Common myeloid progenitor, CD34-positive (primary cell): ENCODE measurements around the gene COPE.
"Not testable (repeated sequence)": the region's sequence is repeated elsewhere in the genome, so short reads cannot be mapped to it uniquely, and the experiment has no call there.

Source experiments
- CTCF ChIA-PET: fragments of 350-600 bp; sonication (Branson Sonifier 250); formaldehyde crosslinking; loops from one replicate; lab custom pipeline; 2021; ENCODE audit warnings: antibody characterized with exemption; lab: Charles Lee
- POLR2A ChIA-PET: fragments of 350-600 bp; sonication (Branson Sonifier 250); formaldehyde crosslinking; loops from one replicate; lab custom pipeline; 2021; ENCODE audit warnings: antibody characterized with exemption; lab: Charles Lee
- DNase-seq, 3 donors: peaks; one replicate each; pipeline versions ENCODE4 v3.0.0 to v3.0.0-alpha.2; 2013
- H3K27ac ChIP-seq, 2 experiments: 1 replicate in 1 of 2; 2 replicates in 1 of 2; pipeline ENCODE4 v1.7.0; 2013; ENCODE audit warnings: inconsistent platforms in 2 of 2, low read length in 2 of 2, mild to moderate bottlenecking in 2 of 2, low read depth in 1 of 2, moderate library complexity in 1 of 2; ENCODE audit not compliant: severe bottlenecking in 2 of 2, insufficient read depth in 1 of 2, poor library complexity in 1 of 2
- H3K27me3 ChIP-seq, 5 experiments: replicated peaks in 2 of 5; 1 replicate in 3 of 5; 2 replicates in 2 of 5; pipeline versions ENCODE4 v1.6.1 to v1.7.0; 2013; ENCODE audit warnings: low read length in 4 of 5, mild to moderate bottlenecking in 2 of 5, moderate library complexity in 2 of 5, inconsistent platforms in 1 of 5; ENCODE audit not compliant: insufficient read depth in 5 of 5, control insufficient read depth in 4 of 5
- H3K36me3 ChIP-seq, 4 experiments: 1 replicate in 2 of 4; 2 replicates in 2 of 4; pipeline versions ENCODE4 v1.6.1 to v1.7.0; 2013; ENCODE audit warnings: low read length in 3 of 4, control low read depth in 1 of 4, mild to moderate bottlenecking in 1 of 4; ENCODE audit not compliant: control insufficient read depth in 4 of 4, insufficient read depth in 4 of 4
- H3K4me1 ChIP-seq, 4 experiments: 1 replicate in 3 of 4; 2 replicates in 1 of 4; pipeline versions ENCODE4 v1.6.1 to v1.7.1; 2013; ENCODE audit warnings: low read length in 3 of 4, mild to moderate bottlenecking in 3 of 4, control low read depth in 1 of 4, inconsistent platforms in 1 of 4, moderate library complexity in 1 of 4; ENCODE audit not compliant: control insufficient read depth in 4 of 4, insufficient read depth in 4 of 4; ENCODE audit errors: control extremely low read depth in 1 of 4
- H3K4me3 ChIP-seq, 7 experiments: 1 replicate in 4 of 7; 2 replicates in 3 of 7; pipeline versions ENCODE4 v1.5.1 to v1.7.0; 2013; ENCODE audit warnings: mild to moderate bottlenecking in 7 of 7, low read length in 6 of 7, moderate library complexity in 6 of 7, inconsistent platforms in 2 of 7, low read depth in 2 of 7, control low read depth in 1 of 7; ENCODE audit not compliant: insufficient read depth in 4 of 7, control insufficient read depth in 1 of 7; ENCODE audit errors: extremely low read depth in 1 of 7
- H3K9me3 ChIP-seq, 5 experiments: 1 replicate in 4 of 5; 2 replicates in 1 of 5; pipeline versions ENCODE4 v1.6.1 to v1.7.1; 2013; ENCODE audit warnings: low read length in 4 of 5, mild to moderate bottlenecking in 2 of 5, inconsistent platforms in 1 of 5, low read depth in 1 of 5, moderate library complexity in 1 of 5; ENCODE audit not compliant: control insufficient read depth in 4 of 5, insufficient read depth in 2 of 5; ENCODE audit errors: control extremely low read depth in 1 of 5
- WGBS: methylation state at CpG from one replicate; pipeline ENCODE4 v1.1.5; 2013; ENCODE audit not compliant: insufficient coverage; 5-methylcytosine and 5-hydroxymethylcytosine counted together

The COPE gene

DNA sequence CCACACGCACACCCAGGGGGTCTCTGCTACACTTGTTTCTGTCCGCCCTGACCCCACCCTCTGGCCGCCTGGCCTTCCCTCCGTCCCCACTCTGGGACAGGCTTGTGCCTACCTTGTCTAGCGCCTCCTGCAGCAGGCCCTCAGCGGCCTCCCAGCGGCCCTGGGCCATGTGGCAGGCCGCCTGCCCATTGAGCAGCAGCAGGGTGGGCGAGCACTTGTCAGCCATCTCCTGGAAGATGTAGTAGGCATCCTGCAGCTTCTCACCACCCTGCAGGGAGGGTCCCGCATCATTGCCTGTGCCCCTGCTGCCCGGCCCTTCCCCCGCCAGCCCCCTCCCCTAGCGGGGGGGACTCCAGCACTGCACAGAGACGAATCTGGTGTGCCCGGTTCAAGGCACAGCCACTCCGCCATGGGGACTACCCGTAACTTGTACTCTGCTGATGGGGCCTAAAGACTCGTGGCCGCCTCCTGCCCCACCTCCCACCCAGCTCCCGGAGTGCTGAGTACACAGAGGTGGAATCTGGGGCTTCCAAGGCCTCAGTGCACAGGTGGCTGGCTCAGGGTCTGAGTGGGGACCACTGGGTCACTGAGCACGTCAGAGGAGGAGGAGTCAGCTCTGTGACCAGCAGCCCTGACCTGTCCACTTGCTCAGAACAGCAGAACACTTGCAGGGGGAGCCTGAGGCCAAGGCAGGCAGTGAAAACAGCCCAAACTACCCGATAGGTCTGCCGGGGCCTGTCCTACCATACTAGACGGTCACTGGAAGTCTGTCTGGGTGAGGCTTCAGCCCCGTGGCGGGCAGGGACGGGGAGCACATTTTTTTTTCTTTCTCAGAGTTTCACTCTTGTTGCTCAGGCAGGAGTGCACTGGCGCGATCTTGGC is 15.8 kb downstream of the COPE start:
- WGBS: 95% methylated on average over 29 of the region's 29 CpGs
- Histone ChIP-seq H3K4me1 (no peaks in the 10 kb centered on the region), H3K4me3 (no peak overlapping the region), H3K27ac (no peak overlapping the region), H3K36me3 (peaks cover 2 to 79% (median 59%) of the 10 kb centered on the region in 4 experiments), H3K9me3 (no peaks in the 10 kb centered on the region), H3K27me3 (no peaks in the 10 kb centered on the region)
- DNase-seq: peak in 1 of 3 donors; percentile 28
- POLR2A ChIA-PET: no interaction called here
- CTCF ChIA-PET: interaction anchor here (1.2 kb wide), 1 partner anchor 14 kb away, joined by 4 read pairs; no protein-coding TSS in a partner anchor

DNA sequence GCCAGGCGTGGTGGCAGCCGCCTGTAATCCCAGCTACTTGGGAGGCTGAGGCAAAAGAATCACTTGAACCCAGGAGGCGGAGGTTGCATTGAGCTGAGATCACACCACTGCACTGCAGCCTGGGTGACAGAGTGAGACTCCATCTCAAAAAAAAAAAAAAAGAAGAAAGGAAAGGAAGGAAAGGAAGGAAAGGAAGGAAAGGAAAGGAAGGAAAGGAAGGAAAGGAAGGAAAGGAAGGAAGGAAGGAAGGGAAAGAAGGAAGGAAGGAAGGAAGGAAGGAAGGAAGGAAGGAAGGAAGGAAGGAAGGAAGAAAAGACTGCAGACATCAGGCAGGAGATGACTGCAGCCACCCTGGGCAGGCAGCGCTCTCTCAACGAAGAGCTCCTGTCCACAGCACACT is 16.7 kb downstream of the COPE start:
- H3K4me1 ChIP-seq, DNase-seq, H3K4me3 ChIP-seq, H3K27me3 ChIP-seq, POLR2A ChIA-PET, H3K9me3 ChIP-seq, H3K27ac ChIP-seq: not testable (repeated sequence)
- H3K36me3 ChIP-seq: peaks cover 2 to 72% (median 52%) of the 10 kb centered on the region in 4 experiments
- 100% methylated on average over 2 of the region's 5 CpGs for WGBS
- CTCF ChIA-PET: interaction anchor here (1.5 kb wide), 1 partner anchor 14 kb away, joined by 3 read pairs; no protein-coding TSS in a partner anchor

DNA sequence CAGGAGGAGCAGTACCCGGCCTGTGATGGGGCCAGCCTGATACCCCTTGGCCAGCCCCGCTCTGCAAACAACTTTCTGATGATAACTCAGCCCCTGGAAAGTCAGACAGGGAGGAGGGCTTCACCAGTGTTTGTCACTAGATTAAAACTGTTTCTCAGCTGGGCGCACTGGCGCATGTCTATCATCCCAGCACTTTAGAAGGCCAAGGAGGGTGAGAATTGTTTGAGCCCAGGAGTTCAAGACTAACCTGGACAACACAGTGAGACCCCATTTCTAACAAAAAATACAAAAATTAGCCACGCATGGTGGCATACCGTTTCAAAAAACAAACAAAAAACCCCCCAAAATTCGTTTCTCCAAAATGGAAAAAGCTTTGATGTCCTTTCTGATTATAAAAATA is 17.7 kb downstream of the COPE start:
- POLR2A ChIA-PET: no interaction called here
- CTCF ChIA-PET: interaction anchor here (1.5 kb wide), 1 partner anchor 15 kb away, joined by 3 read pairs; no protein-coding TSS in a partner anchor
- Histone ChIP-seq H3K9me3 (no peaks in the 10 kb centered on the region), H3K36me3 (peaks cover 2 to 63% (median 43%) of the 10 kb centered on the region in 4 experiments), H3K4me3 (no peak overlapping the region), H3K27ac (no peak overlapping the region), H3K4me1 (peaks cover 0 to 1% (median 0%) of the 10 kb centered on the region in 4 experiments), H3K27me3 (peaks cover 0 to 11% (median 0%) of the 10 kb centered on the region in 5 experiments)
- DNase-seq: no peak
- 93% methylated on average over 3 of the region's 7 CpGs for WGBS

DNA sequence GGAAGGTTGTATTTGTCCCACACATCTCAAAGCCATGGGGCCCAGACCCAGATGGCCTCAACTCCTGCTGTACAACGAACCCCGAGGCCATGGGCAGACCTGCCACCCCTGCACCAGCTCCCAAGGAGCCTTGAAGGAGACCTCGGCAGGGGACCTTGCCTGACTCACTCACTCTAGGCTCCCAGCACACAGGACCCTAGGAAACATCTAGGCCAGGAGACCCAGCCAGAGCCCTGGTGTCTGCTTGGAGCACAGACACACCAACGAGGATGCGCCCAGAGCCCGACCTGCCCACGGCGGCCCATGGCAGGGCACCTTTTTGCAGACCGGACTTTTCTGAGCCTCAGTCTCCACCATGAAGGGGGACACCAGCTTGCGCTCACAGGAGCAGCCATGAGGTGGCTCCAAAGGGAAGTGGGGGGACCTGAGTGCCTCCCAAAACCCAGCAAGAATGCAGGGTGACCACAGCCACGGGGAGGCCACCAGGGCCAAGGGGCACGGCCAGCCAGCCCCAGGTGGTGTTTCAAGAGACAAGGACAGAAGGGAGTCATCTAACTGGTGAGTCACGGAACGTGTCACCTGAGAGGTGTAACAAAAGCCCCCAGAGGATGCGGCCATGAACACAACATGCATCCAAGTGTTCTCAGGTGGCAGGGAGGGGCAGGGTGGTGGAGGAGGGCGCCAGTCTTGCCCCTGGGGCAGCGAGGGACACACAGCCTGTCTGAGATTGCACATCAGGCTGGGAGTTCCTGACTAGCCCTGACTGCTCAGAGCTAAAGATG is 18.3 kb downstream of the COPE start:
- Histone ChIP-seq H3K27me3 (peaks cover 0 to 15% (median 0%) of the 10 kb centered on the region in 5 experiments), H3K9me3 (no peaks in the 10 kb centered on the region), H3K4me3 (no peak overlapping the region), H3K36me3 (peaks cover 2 to 58% (median 38%) of the 10 kb centered on the region in 4 experiments), H3K27ac (no peak overlapping the region), H3K4me1 (peaks cover 0 to 3% (median 1%) of the 10 kb centered on the region in 4 experiments)
- DNase-seq: no peak
- WGBS: 95% methylated on average over 15 of the region's 17 CpGs
- POLR2A ChIA-PET: no interaction called here
- CTCF ChIA-PET: no interaction called here

DNA sequence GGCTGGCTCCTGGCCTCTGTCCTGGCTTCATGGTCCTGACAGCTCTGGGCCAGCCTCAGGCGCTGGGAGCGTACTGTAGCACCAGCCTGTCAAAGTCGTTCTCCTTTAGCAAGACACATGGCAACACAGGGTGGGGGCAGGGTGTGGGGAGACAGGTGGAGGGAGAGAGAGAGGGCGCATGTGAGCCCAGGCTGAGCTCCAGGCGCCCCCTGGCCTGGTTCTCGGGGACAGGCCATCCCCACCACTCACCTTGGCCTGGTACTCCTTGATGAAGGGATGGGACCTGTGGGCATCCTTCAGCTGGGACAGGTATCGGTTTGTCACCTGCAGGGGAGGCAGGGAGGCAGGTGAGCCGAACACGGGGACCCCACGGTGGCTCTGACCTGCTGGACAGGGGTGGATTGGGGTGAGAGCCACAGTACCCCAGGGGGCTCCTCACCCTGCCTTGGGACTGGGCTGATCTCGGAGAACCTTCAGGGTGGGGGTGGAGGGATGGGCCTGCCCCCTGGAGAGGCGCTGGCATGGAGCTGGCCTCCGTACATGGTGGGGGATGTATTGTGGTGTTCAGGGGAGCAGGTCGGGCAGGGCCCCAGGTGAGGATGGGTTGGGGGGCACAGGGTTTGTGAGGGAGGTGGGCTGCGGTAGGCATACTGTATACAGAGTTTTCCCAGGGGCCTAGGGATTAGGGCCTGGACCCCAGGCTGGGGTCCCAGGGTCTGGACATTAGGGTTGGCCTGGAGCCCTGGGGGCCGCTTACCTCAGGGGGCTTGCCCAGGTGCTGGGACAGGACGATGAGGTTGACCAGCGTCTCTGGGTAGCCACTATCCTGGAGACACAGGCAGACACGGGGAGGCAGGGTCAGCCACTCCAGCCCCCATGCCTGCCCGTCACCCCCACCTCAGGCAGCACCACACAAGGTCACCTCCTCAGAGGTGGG is 19.3 kb downstream of the COPE start:
- Histone ChIP-seq H3K27me3 (peaks cover 0 to 22% (median 3%) of the 10 kb centered on the region in 5 experiments), H3K27ac (no peak overlapping the region), H3K4me1 (peaks cover 0 to 13% (median 10%) of the 10 kb centered on the region in 4 experiments), H3K4me3 (no peak overlapping the region), H3K9me3 (no peaks in the 10 kb centered on the region), H3K36me3 (peaks cover 2 to 48% (median 31%) of the 10 kb centered on the region in 4 experiments)
- CTCF ChIA-PET: interaction anchor here (1.3 kb wide), 1 partner anchor 11 kb away, joined by 3 read pairs; no protein-coding TSS in a partner anchor
- POLR2A ChIA-PET: no interaction called here
- 93% methylated on average over 15 of the region's 20 CpGs for WGBS
- DNase-seq: no peak

DNA sequence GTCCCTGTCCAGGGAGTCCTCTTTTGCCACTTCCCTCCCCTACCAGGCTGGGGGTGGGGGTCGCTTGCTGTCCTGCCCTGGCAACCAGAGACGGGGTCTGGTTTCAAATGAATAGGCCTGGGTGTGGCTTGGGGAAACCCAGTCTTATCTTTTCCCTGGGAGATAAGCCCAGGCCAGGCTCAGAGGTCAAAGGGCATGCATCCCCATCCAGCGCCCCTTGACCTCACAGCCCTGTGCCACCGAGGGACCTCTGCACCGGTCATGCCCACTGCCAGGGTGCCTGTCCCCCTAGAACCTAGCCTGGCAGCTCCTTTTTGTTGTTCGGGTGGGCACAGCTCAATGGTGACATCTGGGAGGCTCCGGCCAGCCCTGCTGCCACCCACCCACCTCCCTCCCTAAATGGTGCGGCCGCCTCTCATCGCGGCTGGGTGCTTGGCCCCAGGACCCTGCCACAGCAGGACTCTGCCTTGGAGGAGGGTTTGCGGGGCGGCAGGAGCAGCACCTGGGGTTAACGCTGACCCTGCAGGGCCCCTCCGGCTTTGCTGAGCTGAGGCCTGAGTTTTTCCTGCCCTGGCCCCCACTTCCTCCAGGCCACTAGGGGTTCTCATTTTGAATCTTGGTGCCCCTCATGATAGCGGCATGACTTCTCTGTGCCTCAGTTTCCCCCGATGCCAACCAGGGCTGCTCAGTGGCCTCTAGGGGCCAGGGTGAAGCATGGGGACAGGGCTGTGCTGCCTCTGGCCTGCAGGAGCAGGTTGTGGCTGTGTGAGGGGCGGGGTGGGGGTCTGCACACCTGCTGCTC is 20.4 kb downstream of the COPE start:
- CTCF ChIA-PET: interaction anchor here (1.3 kb wide), 1 partner anchor 10 kb away, joined by 3 read pairs; no protein-coding TSS in a partner anchor
- H3K27me3 ChIP-seq: peaks cover 0 to 32% (median 6%) of the 10 kb centered on the region in 5 experiments
- no peak for DNase-seq
- WGBS: 95% methylated on average over 13 of the region's 18 CpGs
- peaks cover 0 to 18% (median 14%) of the 10 kb centered on the region in 4 experiments for H3K4me1 ChIP-seq
- H3K27ac ChIP-seq: no peak overlapping the region
- POLR2A ChIA-PET: no interaction called here
- H3K4me3 ChIP-seq: no peak overlapping the region
- H3K36me3 ChIP-seq: peaks cover 2 to 42% (median 24%) of the 10 kb centered on the region in 4 experiments
- no peaks in the 10 kb centered on the region for H3K9me3 ChIP-seq
